HG02981 (cell line): Measurements from ENCODE around the gene CTIF.

ENCODE experiments used
- ATAC-seq: cut with Tn5 transposase; IDR thresholded peaks from one replicate; pipeline ENCODE4 v1.9.1; 2021; ENCODE audit warnings: mild to moderate bottlenecking, moderate library complexity; ENCODE audit not compliant: unreplicated experiment

The CTIF gene

GRCh38 chr18:48617844-48618497, 79.1 kb downstream of the CTIF start:
- no peak for ATAC-seq

DNA sequence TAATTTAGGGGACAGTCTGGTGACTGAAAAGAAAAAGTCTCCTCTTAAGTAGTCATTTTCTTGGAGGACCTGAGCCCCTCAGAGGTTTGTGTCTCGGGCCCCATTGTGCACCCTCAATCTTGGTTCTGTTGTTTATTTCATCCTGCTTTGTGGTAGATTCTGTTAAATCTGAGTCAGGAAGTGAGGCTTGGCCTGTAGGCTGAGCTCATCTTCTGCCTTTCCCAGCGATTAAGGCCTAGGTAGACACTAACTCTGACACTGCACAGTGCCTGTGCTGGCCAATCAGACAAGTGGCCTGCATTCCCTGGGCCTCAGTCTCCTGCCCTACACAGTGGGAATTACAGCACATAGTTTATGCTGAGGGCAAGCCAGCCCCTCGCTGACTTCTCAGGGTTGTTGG, 80.2 kb downstream of the CTIF start:
- no peak for ATAC-seq

DNA sequence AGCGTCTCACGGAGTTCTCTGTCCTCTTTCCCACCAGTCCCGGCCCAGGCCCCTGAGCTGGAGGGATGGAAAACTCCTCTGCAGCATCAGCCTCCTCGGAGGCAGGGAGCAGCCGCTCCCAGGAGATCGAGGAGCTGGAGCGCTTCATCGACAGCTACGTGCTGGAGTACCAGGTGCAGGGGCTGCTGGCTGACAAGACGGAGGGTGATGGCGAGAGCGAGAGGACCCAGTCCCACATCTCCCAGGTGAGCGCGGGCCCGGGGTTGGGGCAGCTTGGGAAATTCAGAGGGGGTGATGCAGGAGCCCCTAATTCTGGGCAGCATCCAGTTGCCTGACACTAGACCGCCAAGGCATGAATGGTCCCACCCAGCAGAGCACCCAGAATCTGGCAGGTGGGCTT, 80.7 kb downstream of the CTIF start:
- ATAC-seq = no peak

- no peak for ATAC-seq
Measured at GRCh38 chr18:48620071-48620470, 81.2 kb downstream of the CTIF start.

- ATAC-seq = no peak
Measured at GRCh38 chr18:48621240-48621639, 82.4 kb downstream of the CTIF start.

GRCh38 chr18:48621815-48622555, 83.2 kb downstream of the CTIF start:
- ATAC-seq = no peak

- no peak for ATAC-seq
Measured at GRCh38 chr18:48622911-48623431, 84.1 kb downstream of the CTIF start.

DNA sequence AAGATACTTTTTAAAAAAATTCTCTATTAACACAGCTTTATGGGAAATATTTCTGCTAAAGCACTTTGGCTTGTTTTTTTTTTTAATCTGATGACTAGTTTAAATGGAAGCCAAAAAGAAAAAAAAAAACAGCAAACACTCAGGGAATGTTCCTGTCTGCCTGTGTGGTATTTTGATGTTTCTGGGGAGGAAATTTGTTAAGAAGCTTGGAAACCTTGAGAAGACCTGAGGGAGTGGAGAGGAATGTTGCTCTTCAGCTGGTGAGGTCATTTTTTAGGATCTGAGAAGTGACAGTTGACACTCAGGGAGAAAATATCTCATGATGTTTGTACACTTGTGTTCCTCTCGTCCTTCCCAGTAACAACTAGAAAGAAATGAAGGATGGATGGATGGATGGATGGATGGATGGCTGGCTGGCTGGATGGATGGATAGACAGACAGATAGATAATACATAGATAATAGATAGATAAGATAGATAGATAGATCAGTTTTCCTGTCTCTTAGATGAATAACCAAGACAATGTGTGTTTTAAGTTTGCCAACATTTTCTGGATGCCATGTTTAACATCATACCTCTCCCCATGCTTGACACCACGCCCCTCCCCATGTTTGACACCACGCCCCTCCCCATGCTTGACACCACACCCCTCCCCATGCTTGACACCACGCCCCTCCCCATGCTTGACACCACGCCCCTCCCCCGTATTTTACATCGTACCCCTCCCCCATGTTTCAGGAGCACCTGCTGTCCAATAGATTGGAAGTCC, 84.8 kb downstream of the CTIF start:
- ATAC-seq = no peak

DNA sequence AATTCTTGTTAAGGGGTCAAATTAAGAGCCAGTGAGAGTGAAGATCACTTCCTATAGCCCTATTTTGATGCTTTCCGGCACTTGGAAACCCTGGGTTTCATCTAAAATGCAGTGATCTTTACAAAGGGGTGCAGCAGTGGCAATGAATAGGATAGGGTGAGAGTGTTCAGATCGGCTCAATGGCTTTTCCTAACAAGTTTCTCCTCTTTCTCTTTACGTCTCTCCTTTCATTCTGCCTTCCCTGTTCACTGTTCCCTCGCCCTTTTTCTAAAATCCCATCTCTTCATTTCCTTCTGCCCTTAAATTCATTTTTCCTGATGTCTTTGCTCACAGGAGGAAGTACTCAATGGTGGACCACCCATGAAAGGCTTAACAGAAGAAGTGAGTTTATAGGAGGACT, 86.0 kb downstream of the CTIF start:
- ATAC-seq = no peak

DNA sequence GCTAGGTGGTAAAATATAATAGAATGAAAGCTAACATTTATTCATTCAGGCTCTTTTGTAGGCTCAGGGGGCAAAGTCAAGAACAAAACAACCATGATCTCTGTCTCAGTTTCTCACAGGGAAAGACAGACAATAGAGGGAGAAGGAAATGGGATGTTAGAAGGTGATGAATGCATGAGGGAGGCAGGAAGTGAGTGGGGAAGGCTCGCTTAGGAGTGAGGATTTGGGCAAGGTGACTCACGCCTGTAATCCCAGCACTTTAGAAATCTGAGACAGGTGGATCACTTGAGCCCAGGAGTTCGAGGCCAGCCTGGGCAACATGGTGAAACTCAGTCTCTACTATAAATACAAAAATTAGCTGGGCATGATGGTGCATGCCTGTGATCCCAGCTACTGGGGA, 88.4 kb downstream of the CTIF start:
- ATAC-seq = no peak

DNA sequence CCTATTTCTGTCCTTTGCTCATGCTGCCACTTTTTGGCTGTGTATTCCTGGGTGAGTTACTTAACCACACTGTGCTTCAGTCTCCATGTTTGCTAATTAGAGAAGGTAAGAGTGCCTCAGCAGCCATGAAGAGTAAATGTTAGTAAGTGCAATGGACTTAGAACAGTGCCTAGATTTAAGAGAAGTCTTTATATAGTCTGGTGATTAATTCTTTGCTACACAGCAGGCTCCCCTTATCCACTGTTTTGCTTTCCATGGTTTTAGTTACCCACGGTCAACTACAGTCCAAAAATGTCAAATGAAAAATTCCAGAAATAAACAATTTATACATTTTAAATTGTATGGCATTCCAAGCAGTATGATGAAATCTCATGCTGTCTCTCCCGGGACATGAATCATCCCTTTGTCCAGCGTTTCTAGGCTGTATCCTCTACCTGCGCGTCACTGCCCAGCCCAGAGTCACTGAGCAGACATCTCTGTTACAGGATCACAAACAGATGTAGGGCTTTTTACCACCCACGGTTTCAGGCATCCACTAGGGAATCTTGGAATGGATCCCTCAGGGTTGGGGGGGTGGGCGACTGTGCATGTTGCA, 91.0 kb downstream of the CTIF start:
- ATAC-seq = no peak

DNA sequence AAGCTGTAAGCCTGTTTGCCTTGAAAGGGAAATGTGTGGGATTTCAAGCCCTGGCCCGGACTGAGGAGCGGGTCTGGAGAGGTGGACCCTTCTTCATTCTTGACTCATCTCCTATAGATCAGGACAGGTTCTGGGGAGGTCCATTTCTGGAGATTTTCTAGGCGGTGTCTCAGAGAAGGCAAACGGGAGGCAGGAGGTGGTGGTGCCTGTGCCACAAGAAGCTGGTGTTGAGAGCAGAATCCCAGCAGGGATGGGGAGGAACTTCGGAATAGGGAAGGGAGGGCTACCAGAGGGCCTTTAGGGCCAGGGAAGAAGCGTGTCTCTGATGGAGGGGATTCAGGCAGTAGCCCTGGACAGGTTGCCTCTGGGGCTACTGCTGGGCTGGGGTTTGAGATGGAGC, 93.0 kb downstream of the CTIF start:
- no peak for ATAC-seq

GRCh38 chr18:48632676-48633257, 93.9 kb downstream of the CTIF start:
- no peak for ATAC-seq

GRCh38 chr18:48634491-48634890, 95.7 kb downstream of the CTIF start:
- ATAC-seq = no peak

GRCh38 chr18:48634975-48635374, 96.1 kb downstream of the CTIF start:
- no peak for ATAC-seq

GRCh38 chr18:48635806-48636205, 97.0 kb downstream of the CTIF start:
- no peak for ATAC-seq

DNA sequence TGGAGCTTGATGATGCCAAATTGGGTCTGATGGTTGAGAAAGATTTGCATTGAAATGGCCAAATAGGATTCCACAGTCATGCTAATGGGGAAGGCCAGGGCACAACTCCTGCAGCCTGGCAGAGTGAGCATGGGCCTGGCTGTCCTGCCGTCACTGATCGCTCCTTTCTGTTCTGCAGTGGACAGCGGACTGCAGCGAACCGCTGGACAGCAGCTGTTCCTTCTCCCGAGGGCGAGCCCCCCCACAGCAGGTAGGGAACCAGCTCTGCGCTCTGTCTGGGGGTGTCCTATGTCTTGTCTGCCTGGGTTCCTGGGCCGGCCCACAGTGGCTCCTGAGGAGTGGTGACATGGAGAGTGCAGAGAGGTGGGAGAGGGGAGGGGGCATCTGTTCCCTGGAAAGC, 97.6 kb downstream of the CTIF start:
- ATAC-seq = no peak

- no peak for ATAC-seq
Measured at GRCh38 chr18:48637081-48637990, 98.5 kb downstream of the CTIF start.

- ATAC-seq = no peak
Measured at GRCh38 chr18:48638451-48638850, 99.6 kb downstream of the CTIF start.
